SU-DHL-6 (cell line): Measurements from ENCODE around the gene KIAA1958.

Experiments
- EZH2phosphoT487 ChIP-seq: fragments of 200-600 bp; sonication (generic), shearing (Covaris generic); conservative IDR thresholded peaks from 2 replicates; pipeline ENCODE4 v1.6.1; 2018; ENCODE audit warnings: mild to moderate bottlenecking, antibody characterized with exemption, low read length, moderate library complexity, mixed read lengths
- TF ChIP-seq, protein P1 (sequence below): fragments of 200-600 bp; sonication (generic); IDR thresholded peaks from one replicate; pipeline ENCODE4 v1.5.1; 2017; ENCODE audit warnings: antibody characterized with exemption, mild to moderate bottlenecking, low read length, moderate library complexity; ENCODE audit not compliant: insufficient read depth, poor library complexity, severe bottlenecking

DNA sequence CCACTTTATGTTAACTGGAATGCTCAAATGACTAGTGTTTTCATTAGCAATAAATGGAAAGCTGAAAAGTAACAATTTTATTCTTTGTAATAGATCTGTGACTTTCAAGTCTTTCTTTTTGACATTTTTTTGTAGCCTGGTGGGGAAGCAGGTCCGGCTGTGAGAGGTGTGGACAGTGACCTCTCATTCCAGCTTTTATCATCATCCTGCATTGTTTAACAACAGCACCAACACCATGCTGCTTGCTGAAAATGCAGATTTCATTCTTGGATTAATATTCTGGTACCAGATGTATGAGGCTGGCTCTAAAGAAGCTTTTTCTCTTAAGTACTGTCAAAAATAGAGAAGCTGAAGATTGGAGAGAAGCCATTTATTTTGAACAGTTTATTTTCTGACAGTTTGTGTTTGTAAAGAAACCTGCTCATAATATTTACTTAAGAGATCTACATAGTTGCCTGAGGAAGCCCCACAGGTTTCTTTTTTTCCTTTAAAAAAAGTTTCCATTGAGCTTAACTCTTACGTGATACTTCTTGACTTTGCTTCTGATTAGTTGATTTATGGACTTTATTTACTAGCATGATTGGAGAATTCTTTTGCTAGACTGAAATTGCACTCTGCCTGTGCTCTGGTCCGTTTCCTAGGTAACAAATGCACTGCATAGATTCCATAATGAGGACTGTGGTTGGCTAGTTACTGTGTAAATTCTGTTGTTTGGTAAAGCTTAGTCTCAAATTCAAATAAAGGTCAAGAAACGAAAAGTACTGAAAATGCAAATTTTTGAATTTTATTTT is 3.4 kb downstream of the KIAA1958 start:
- TF ChIP-seq, protein P1, sequence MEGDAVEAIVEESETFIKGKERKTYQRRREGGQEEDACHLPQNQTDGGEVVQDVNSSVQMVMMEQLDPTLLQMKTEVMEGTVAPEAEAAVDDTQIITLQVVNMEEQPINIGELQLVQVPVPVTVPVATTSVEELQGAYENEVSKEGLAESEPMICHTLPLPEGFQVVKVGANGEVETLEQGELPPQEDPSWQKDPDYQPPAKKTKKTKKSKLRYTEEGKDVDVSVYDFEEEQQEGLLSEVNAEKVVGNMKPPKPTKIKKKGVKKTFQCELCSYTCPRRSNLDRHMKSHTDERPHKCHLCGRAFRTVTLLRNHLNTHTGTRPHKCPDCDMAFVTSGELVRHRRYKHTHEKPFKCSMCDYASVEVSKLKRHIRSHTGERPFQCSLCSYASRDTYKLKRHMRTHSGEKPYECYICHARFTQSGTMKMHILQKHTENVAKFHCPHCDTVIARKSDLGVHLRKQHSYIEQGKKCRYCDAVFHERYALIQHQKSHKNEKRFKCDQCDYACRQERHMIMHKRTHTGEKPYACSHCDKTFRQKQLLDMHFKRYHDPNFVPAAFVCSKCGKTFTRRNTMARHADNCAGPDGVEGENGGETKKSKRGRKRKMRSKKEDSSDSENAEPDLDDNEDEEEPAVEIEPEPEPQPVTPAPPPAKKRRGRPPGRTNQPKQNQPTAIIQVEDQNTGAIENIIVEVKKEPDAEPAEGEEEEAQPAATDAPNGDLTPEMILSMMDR = no peak
- TF ChIP-seq EZH2phosphoT487 = no peak
